ENCODE data around the gene PCDH19.
"Not testable (repeated sequence)": the region's sequence is repeated elsewhere in the genome, so short reads cannot be mapped to it uniquely, and the experiment has no call there.

The PCDH19 gene

GRCh38 chrX:100409610-100410590 lies at the start of gene PCDH19:
PCDH19 (minus strand) TSS chrX:100410273; CDS start chrX:100408597, 1,676 bp downstream.
- no peak for DNase-seq (ENCODE audit: low spot score)

GRCh38 chrX:100449696-100450608 lies 39.9 kb upstream of the PCDH19 start:
- no peak for DNase-seq (ENCODE audit: low spot score)

GRCh38 chrX:100447655-100448397 lies 37.8 kb upstream of the PCDH19 start:
- peak; percentile 42 for DNase-seq (ENCODE audit: low spot score)

GRCh38 chrX:100445593-100445992 lies 35.5 kb upstream of the PCDH19 start:
- no peak for DNase-seq (ENCODE audit: low spot score)

GRCh38 chrX:100441321-100441720 lies 31.2 kb upstream of the PCDH19 start:
- not testable (repeated sequence) for DNase-seq (ENCODE audit: low spot score)

GRCh38 chrX:100440006-100440405 lies 29.9 kb upstream of the PCDH19 start:
- no peak for DNase-seq (ENCODE audit: low spot score)

- no peak for DNase-seq (ENCODE audit: low spot score)
These were observed 25.7 kb upstream of the PCDH19 start for GRCh38 chrX:100435726-100436125.

- no peak for DNase-seq (ENCODE audit: low spot score)
These were observed 13.9 kb upstream of the PCDH19 start for GRCh38 chrX:100424012-100424411.

- DNase-seq (ENCODE audit: low spot score), result no peak
These were observed 8.5 kb upstream of the PCDH19 start for GRCh38 chrX:100418556-100418955.

- DNase-seq (ENCODE audit: low spot score), result no peak
These were observed 7.6 kb upstream of the PCDH19 start for GRCh38 chrX:100417681-100418080.

GRCh38 chrX:100413229-100413628 lies 3.2 kb upstream of the PCDH19 start:
- DNase-seq (ENCODE audit: low spot score), result peak; percentile 65

- no peak for DNase-seq (ENCODE audit: low spot score)
These were observed 2.0 kb upstream of the PCDH19 start for GRCh38 chrX:100411802-100412715.

GRCh38 chrX:100410901-100411801 lies 1.1 kb upstream of the PCDH19 start:
- no peak for DNase-seq (ENCODE audit: low spot score)

GRCh38 chrX:100408713-100409609 lies 1.1 kb downstream of the PCDH19 start:
- no peak for DNase-seq (ENCODE audit: low spot score)

GRCh38 chrX:100407784-100408712 lies 2.0 kb downstream of the PCDH19 start:
- no peak for DNase-seq (ENCODE audit: low spot score)

GRCh38 chrX:100407147-100407783 lies 2.8 kb downstream of the PCDH19 start:
- DNase-seq (ENCODE audit: low spot score), result no peak

GRCh38 chrX:100405424-100405823 lies 4.6 kb downstream of the PCDH19 start:
- DNase-seq (ENCODE audit: low spot score), result peak; percentile 25
